SJSA1 (cell line): ENCODE results near the gene EARS2. TPM values are rescaled to one million over a fixed set of nuclear protein-coding genes. Genes with fewer than 3 reads are reported as not detected.
A peak's percentile ranks its signal among the peaks of the same experiment; 100 is the strongest.

Experiments used
- DNase-seq, 2 experiments: peaks; one replicate each; pipeline ENCODE4 v3.0.0-alpha.2; 2015 to 2020; ENCODE audit warnings: low spot score in 2 of 2, low read depth in 1 of 2
- H3K27ac ChIP-seq: fragments of 250-450 bp; sonication (Bioruptor Pico); 2 replicates; pipeline ENCODE4 v1.5.1; 2020; ENCODE audit warnings: mild to moderate bottlenecking, moderate library complexity
- H3K27me3 ChIP-seq: fragments of 250-450 bp; sonication (Bioruptor Pico); replicated peaks from 2 replicates; pipeline ENCODE4 v1.5.1; 2020; ENCODE audit warnings: mild to moderate bottlenecking, moderate library complexity
- H3K36me3 ChIP-seq: fragments of 250-450 bp; sonication (Bioruptor Pico); 2 replicates; pipeline ENCODE4 v1.5.1; 2020; ENCODE audit warnings: mild to moderate bottlenecking
- H3K4me1 ChIP-seq: fragments of 250-450 bp; sonication (Bioruptor Pico); replicated peaks from 2 replicates; pipeline ENCODE4 v1.6.1; 2021; ENCODE audit warnings: mild to moderate bottlenecking
- H3K4me3 ChIP-seq: fragments of 250-450 bp; sonication (Bioruptor Pico); 2 replicates; pipeline ENCODE4 v1.5.1; 2020; ENCODE audit warnings: mild to moderate bottlenecking
- H3K9me3 ChIP-seq: fragments of 250-450 bp; sonication (Bioruptor Pico); replicated peaks from 2 replicates; pipeline ENCODE4 v1.5.1; 2020; ENCODE audit warnings: mild to moderate bottlenecking
- total RNA-seq: library from RNA; depleted of rRNA; stranded (reverse); fragments of >200 nt; shearing (Covaris generic); gene quantifications from 2 replicates; pipeline ENCODE4 v1.2.3, GENCODE V29; 2014

Gene EARS2
- total RNA-seq, 1 experiment from 2014 or later: 48.4 TPM

DNA sequence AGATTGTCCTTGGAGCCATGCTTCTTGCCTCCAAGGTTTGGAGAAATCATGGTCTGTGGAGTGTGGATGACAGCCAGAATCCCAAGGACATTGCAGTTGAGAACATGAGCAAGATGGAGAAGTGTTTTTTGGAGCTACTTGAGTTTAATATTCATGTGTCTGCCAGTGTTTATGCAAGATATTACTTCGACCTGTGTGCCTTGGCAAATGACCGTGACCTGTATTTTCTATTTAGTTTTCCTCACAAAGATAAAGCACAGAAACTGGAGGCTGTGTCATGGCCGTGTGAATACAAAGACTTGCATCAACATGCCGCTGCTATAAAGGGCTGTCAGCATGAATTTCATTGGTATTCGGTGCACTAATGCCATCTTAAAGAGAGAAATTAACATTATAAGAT, 55.9 kb downstream of the EARS2 start:
- Histone ChIP-seq H3K27ac (no peak overlapping the region), H3K27me3 (no peaks in the 10 kb centered on the region), H3K4me1 (peaks cover 24% of the 10 kb centered on the region), H3K9me3 (no peaks in the 10 kb centered on the region), H3K36me3 (peaks cover 18% of the 10 kb centered on the region), H3K4me3 (no peak overlapping the region)
- no peak for DNase-seq

DNA sequence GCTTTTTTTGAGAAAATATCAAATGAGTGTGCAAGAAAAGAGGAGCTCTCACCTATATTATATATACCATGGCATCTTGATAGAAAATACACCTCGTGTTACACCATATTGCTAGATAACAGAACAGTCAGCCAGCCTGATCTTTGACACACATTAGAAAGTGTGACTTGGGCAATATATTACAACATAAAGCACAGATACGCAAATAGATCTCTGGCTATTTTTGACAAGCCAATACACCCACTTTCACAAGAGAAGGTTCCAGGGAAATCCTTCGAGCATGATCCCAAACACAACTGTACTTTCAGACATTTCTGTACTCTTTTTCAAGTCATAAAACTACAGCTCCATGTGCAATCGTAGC, 56.3 kb downstream of the EARS2 start:
- no peak overlapping the region for H3K4me3 ChIP-seq
- H3K36me3 ChIP-seq: peaks cover 18% of the 10 kb centered on the region
- no peak overlapping the region for H3K27ac ChIP-seq
- H3K27me3 ChIP-seq: no peaks in the 10 kb centered on the region
- H3K9me3 ChIP-seq: no peaks in the 10 kb centered on the region
- H3K4me1 ChIP-seq: peaks cover 20% of the 10 kb centered on the region
- DNase-seq: no peak

DNA sequence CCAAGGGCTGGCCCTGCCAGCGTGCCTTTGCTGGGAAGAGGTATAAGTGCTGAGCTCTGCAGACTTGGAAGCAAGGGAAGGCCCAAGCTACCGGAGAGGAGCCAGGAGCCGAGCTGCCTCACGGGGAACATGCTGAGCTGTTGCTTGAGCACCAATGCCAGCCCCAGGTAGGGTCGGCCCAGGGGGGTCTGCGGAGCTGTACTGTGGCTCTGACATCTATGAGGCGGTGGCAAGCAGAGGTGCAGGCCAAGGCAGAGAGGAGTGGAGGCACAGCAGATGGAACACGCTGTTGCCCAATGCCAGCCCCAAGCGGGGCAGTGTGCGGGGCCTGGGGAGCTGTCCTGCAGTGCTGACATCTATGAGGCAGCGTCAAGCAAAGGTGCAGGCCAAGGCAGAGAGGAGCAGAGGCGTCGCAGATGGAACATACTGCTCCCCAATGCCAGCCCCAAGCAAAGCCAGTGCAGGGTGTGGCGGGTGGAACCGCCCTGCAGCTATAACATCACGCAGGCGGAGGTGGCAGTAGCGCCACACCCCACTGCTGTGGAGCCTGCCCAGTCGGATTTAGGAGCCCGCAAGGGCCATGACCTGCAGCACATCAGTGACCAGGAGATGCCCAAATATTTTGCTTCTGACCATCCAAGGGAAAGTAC, 56.8 kb downstream of the EARS2 start:
- Histone ChIP-seq H3K27me3 (no peaks in the 10 kb centered on the region), H3K36me3 (peaks cover 23% of the 10 kb centered on the region), H3K27ac (no peak overlapping the region), H3K9me3 (no peaks in the 10 kb centered on the region), H3K4me1 (peaks cover 18% of the 10 kb centered on the region), H3K4me3 (no peak overlapping the region)
- no peak for DNase-seq

DNA sequence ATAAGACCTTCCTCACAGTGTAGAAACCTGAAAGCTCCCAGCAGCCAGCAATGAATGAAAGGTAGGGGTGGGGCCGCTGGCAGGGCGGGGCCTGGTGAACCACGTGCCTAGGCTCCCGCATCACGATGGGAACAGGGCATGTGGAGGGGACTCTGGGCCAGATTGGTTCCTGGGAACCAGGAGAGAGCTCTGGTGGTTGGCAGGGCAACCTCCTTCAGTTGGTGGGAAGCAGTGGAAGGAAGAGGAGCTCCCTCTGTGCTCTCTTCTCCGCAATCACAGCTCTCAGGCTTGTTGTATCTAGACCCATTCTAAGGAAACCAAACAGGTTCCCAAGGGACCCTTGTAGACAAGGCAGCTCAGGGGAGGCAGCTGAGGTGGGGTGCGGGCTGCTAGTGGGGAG, 57.3 kb downstream of the EARS2 start:
- Histone ChIP-seq H3K27ac (no peak overlapping the region), H3K36me3 (peaks cover 27% of the 10 kb centered on the region), H3K27me3 (no peaks in the 10 kb centered on the region), H3K4me1 (peaks cover 13% of the 10 kb centered on the region), H3K4me3 (no peak overlapping the region), H3K9me3 (no peaks in the 10 kb centered on the region)
- no peak for DNase-seq

DNA sequence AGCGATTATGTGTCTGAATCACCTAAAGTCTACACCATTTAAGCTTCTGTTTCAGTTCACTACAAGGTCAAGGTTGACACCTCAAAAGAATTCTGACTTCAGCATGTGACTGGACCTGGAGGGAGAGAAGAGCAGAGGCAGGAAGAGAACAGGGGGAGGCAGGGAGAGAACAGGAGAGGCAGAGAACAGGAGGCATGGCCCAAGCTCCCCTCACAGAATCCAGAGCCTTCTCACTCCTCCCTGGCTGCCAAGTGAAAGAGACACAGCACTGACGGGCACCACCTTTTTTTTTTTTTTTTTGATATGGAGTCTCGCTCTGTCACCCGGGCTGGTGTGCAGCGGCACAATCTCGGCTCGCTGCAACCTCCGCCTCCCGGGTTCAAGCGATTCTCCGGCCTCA, 58.3 kb downstream of the EARS2 start:
- Histone ChIP-seq H3K36me3 (peaks cover 36% of the 10 kb centered on the region), H3K27ac (no peak overlapping the region), H3K27me3 (no peaks in the 10 kb centered on the region), H3K4me3 (no peak overlapping the region), H3K9me3 (no peaks in the 10 kb centered on the region), H3K4me1 (peaks cover 4% of the 10 kb centered on the region)
- no peak for DNase-seq

DNA sequence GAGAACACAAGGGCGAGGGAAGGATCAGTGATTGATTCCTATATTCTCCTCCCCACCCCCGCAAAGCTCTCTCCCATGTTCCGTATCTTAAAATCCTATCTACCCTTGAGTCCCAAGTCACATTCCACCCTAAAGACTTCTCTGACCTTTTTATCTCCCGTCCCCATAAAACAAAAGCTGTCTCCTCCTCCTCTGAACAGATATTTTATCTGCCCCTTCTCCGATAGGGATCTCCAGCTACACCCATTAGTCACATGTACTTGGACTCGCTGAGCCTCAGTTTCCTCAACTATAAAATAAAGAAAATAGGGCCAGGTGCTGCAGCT, 59.6 kb downstream of the EARS2 start:
- Histone ChIP-seq H3K27ac (no peak overlapping the region), H3K36me3 (peaks cover 47% of the 10 kb centered on the region), H3K27me3 (no peaks in the 10 kb centered on the region), H3K4me3 (no peak overlapping the region), H3K9me3 (no peaks in the 10 kb centered on the region), H3K4me1 (peaks cover 6% of the 10 kb centered on the region)
- no peak for DNase-seq

DNA sequence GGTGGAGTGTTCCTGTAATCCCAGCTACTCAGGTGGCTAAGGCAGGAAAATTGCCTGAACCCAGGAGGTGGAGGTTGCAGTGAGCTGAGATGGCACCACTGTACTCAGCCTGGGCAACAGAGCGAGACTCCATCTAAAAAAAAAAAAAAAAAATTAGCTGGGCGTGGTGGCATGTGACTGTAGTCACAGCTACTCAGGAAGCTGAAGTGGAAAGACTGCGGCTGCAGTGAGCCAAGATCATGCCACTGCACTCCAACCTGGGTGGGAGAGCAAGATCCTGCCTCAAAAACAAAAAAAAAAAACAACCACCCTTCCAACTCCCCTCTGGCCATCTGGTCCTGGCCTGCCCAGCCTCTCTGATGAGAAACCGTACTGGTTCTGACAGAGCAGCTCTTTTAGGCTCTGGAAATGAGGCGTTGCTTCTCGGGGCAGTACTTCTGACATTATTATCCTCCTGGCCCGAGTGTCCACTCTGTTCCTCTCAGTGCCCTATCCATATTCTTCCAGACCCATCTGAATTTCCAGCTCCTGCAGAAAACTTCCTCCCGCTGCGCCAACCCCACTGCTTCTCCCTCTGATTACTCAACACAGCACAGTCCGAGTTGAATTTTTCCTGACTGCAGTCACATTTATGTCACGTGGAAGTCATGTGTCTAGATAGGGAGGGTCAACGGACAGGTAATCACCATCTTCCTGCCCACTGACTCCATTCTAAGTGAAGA, 60.2 kb downstream of the EARS2 start:
- no peak overlapping the region for H3K4me3 ChIP-seq

DNA sequence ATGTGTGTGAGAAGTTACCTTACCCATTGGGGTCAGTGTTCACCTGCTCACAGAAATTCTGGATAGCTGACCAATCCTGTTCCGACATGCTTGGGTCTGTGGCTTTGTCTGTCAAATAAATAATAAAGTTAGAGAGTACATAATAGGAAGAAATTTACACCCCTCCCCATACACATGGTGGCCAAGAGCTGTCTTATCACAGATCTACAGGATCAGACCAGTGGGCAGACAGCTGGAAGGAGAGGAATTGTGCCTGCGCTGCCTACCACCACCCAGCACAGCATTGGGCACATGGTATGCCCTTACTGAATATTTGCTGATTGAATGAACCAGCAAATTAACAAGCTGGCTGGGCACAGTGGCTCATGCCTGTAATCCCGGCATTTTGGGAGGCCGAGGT, 61.5 kb downstream of the EARS2 start:
- Histone ChIP-seq H3K4me3 (no peak overlapping the region), H3K27me3 (no peaks in the 10 kb centered on the region), H3K9me3 (no peaks in the 10 kb centered on the region), H3K4me1 (peaks cover 18% of the 10 kb centered on the region), H3K36me3 (peaks cover 45% of the 10 kb centered on the region), H3K27ac (no peak overlapping the region)
- no peak for DNase-seq

More for the DNA sequence above, 60.2 kb downstream of the EARS2 start:
- H3K27ac ChIP-seq: no peak overlapping the region
- peaks cover 43% of the 10 kb centered on the region for H3K36me3 ChIP-seq
- DNase-seq: no peak
- H3K9me3 ChIP-seq: no peaks in the 10 kb centered on the region
- peaks cover 12% of the 10 kb centered on the region for H3K4me1 ChIP-seq
- H3K27me3 ChIP-seq: no peaks in the 10 kb centered on the region

DNA sequence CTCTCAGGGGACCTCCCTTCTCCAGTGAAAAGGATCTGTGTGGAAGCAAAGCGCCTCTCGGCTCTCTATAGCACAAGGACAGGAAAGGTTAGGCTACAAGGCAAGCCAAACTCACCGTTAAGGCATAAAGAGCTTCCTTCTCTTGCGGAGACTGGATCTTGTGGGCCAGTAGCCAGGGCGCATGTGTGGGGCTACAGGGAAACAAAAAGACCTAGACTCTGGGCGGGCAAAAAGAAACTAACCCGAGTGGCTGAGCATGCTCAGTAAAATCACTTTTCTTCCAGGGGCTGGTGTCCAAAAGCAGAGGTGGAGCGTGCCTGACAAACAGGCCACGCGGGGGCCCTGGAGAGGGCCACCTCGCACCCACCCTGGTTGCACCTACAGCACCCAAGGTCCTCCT, 63.0 kb downstream of the EARS2 start:
- H3K27me3 ChIP-seq: no peaks in the 10 kb centered on the region
- peaks cover 60% of the 10 kb centered on the region for H3K36me3 ChIP-seq
- H3K9me3 ChIP-seq: no peaks in the 10 kb centered on the region
- H3K4me3 ChIP-seq: no peak overlapping the region
- peaks cover 18% of the 10 kb centered on the region for H3K4me1 ChIP-seq
- no peak overlapping the region for H3K27ac ChIP-seq
- no peak for DNase-seq

DNA sequence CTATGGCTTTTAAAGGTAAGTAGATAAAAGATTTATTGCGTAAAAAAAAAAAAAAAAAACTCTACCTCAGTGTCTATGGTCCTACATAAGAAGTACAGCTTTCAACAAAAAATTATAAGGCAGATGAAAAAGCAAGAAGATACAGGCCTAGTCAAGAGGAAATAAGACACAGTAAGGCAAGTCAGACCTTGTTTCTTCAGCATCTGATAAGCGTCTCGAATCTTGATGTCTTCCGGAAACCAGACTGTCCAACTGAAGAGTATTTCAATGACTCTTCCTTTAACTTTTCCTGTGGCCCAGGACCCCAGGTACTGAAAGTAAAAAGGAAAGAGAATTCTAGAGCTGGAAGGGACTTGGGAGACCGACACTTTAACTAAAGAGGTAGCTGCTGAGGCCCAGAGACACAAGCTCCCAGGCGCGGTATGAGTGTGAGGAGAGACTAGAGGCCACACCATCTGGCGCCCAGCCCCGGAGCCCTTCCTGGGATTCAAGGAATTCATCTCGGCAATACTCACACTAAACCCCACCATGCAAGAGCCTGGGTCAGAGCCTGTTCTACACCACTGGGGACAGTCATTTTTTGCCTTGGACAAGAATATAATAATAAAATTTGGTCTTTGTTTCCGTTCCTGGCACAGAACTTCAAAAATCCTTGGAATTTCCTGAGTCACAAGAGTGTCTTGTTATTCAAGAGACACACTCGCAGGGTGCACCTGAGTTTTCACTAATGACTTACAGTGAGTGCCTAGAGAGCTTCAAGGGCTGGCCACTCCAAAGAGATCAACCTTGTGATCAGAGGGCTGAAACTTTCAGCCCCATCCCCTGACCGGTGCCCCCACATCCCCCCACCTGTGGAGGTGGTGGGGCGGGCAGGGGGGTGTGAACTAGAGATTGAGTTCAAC, 65.4 kb downstream of the EARS2 start:
- H3K36me3 ChIP-seq: peaks cover 79% of the 10 kb centered on the region
- no peak overlapping the region for H3K4me3 ChIP-seq
- no peaks in the 10 kb centered on the region for H3K27me3 ChIP-seq
- H3K27ac ChIP-seq: peak overlapping the region; percentile 48
- H3K4me1 ChIP-seq: peaks cover 18% of the 10 kb centered on the region
- H3K9me3 ChIP-seq: no peaks in the 10 kb centered on the region
- DNase-seq: peak; percentile 52 to 56

DNA sequence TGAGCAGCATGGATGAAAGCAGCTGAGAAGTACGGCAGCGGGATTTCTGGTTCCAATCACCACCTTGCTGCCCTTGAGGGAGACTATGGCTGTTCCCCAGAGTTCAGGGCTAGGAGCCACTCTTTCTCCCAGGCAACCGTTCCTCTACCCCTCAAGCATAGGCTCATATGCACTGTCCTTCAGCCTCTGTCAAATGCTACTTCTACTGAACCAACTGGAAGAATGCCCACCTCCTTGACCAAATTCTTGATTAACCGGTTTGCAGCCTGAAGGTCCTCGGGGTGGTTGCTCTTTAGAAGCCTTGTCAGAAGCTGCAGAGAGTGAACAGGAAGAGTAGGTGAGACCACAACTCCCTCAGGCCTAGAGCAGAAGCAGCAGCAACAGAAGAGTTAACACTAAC, 70.7 kb downstream of the EARS2 start:
- Histone ChIP-seq H3K27me3 (no peaks in the 10 kb centered on the region), H3K4me1 (peaks cover 1% of the 10 kb centered on the region), H3K9me3 (no peaks in the 10 kb centered on the region), H3K27ac (no peak overlapping the region), H3K36me3 (peaks cover 90% of the 10 kb centered on the region), H3K4me3 (no peak overlapping the region)
- DNase-seq: no peak

DNA sequence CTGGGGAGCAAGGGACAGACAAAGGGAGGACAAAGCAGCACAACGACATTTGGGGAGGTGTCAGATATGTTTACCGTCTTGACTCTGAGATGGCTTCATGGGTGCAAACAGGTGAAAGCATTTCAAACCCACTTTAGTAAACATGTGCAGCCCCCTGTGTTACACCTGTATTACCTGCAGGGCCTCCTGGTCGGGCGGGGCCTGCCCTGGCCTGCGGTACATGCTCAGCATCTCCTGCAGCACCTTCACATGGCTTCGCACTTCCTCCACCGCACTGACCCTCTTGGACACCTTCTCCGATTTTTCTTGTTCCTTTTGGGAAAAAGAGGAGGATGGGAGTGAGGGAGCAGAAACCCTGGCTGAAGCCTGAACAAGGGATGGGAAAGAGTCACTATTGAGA, 71.3 kb downstream of the EARS2 start:
- Histone ChIP-seq H3K4me1 (no peaks in the 10 kb centered on the region), H3K36me3 (peaks cover 91% of the 10 kb centered on the region), H3K4me3 (no peak overlapping the region), H3K27ac (no peak overlapping the region), H3K9me3 (no peaks in the 10 kb centered on the region), H3K27me3 (no peaks in the 10 kb centered on the region)
- no peak for DNase-seq

DNA sequence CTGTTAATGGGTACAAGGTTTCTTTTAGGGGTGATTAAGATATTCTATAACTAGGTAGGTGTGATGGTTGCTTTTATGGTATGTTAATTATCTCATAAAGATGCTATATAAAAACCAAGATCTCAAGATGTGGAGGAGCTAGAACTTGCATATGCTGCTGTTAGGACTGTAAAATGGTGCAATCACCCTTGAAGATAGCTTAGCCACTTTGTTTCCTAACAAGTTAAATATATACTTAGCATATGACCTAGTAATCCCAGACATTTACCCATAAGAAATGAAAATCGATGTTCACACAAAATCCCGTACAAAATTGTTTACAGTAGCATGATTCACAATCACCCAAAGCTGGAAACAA, 71.9 kb downstream of the EARS2 start:
- H3K4me1 ChIP-seq: no peaks in the 10 kb centered on the region
- DNase-seq: no peak
- peaks cover 91% of the 10 kb centered on the region for H3K36me3 ChIP-seq
- H3K27me3 ChIP-seq: no peaks in the 10 kb centered on the region
- H3K9me3 ChIP-seq: no peaks in the 10 kb centered on the region
- H3K4me3 ChIP-seq: no peak overlapping the region
- H3K27ac ChIP-seq: no peak overlapping the region
